ENCODE measurements around the gene NELL1. TPM values are rescaled to one million over a fixed set of nuclear protein-coding genes. Genes with fewer than 3 reads are reported as not detected.
"Not testable (repeated sequence)": the region's sequence is repeated elsewhere in the genome, so short reads cannot be mapped to it uniquely, and the experiment has no call there.

The NELL1 gene
- total RNA-seq, 1 donor from 2014 or later, result not detected

- TF ChIP-seq CTCF (IDR thresholded peaks at IDR 0.05), result no peak
- ChIA-PET POLR2A (no interaction called here), CTCF (no interaction called here)
- Mint-ChIP-seq H3K4me3 (no peak overlapping the region), H3K4me1 (no peaks in the 10 kb centered on the region), H3K9me3 (peaks cover under 1% of the 10 kb centered on the region), H3K36me3 (ENCODE audit: low read depth) (no peaks in the 10 kb centered on the region), H3K27ac (no peak overlapping the region), H3K27me3 (no peaks in the 10 kb centered on the region)
- intact Hi-C loops (cut with micrococcal nuclease), result no loop called here
- DNase-seq (no peak), ATAC-seq (ENCODE audit: low read depth) (no peak)
Measured at GRCh38 chr11:20844216-20844615, 174.8 kb downstream of the NELL1 start.

- POLR2A ChIA-PET, result no interaction called here
- Mint-ChIP-seq H3K9me3 (peaks cover 2% of the 10 kb centered on the region), H3K36me3 (ENCODE audit: low read depth) (no peaks in the 10 kb centered on the region), H3K27ac (no peak overlapping the region), H3K4me3 (no peak overlapping the region), H3K27me3 (no peaks in the 10 kb centered on the region), H3K4me1 (no peaks in the 10 kb centered on the region)
- no peak for ATAC-seq (ENCODE audit: low read depth)
- TF ChIP-seq CTCF (IDR thresholded peaks at IDR 0.05), result no peak
- CTCF ChIA-PET, result no interaction called here
- intact Hi-C loops (cut with micrococcal nuclease), result no loop called here
- DNase-seq, result no peak
Measured at GRCh38 chr11:20844630-20845029, 175.2 kb downstream of the NELL1 start.

- no peaks in the 10 kb centered on the region for H3K36me3 Mint-ChIP-seq (ENCODE audit: low read depth)
- H3K4me1 Mint-ChIP-seq, result no peaks in the 10 kb centered on the region
- H3K27me3 Mint-ChIP-seq, result no peaks in the 10 kb centered on the region
- POLR2A ChIA-PET, result no interaction called here
- CTCF ChIA-PET, result no interaction called here
- ATAC-seq (ENCODE audit: low read depth), result no peak
- intact Hi-C loops (cut with micrococcal nuclease), result no loop called here
- no peaks in the 10 kb centered on the region for H3K9me3 Mint-ChIP-seq
- no peak for DNase-seq
- no peak overlapping the region for H3K27ac Mint-ChIP-seq
- no peak overlapping the region for H3K4me3 Mint-ChIP-seq
- no peak for TF ChIP-seq CTCF (IDR thresholded peaks at IDR 0.05)
Measured at GRCh38 chr11:20854215-20854955, 185.0 kb downstream of the NELL1 start.

GRCh38 chr11:20861322-20861721, 191.9 kb downstream of the NELL1 start:
- ATAC-seq (ENCODE audit: low read depth) (no peak), DNase-seq (no peak)
- CTCF ChIA-PET, result no interaction called here
- Mint-ChIP-seq H3K4me1 (no peaks in the 10 kb centered on the region), H3K4me3 (no peak overlapping the region), H3K27me3 (no peaks in the 10 kb centered on the region), H3K36me3 (ENCODE audit: low read depth) (no peaks in the 10 kb centered on the region), H3K9me3 (no peaks in the 10 kb centered on the region), H3K27ac (no peak overlapping the region)
- POLR2A ChIA-PET, result no interaction called here
- TF ChIP-seq CTCF (IDR thresholded peaks at IDR 0.05), result no peak
- intact Hi-C loops (cut with micrococcal nuclease), result no loop called here

GRCh38 chr11:20862263-20862662, 192.9 kb downstream of the NELL1 start:
- not testable (repeated sequence) for H3K27ac Mint-ChIP-seq, H3K4me1 Mint-ChIP-seq

GRCh38 chr11:20864628-20865027, 195.2 kb downstream of the NELL1 start:
- H3K36me3 Mint-ChIP-seq (ENCODE audit: low read depth), result no peaks in the 10 kb centered on the region
- no peak overlapping the region for H3K4me3 Mint-ChIP-seq
- no peaks in the 10 kb centered on the region for H3K27me3 Mint-ChIP-seq
- H3K9me3 Mint-ChIP-seq, result no peaks in the 10 kb centered on the region
- no peak for TF ChIP-seq CTCF (IDR thresholded peaks at IDR 0.05)
- no peak for ATAC-seq (ENCODE audit: low read depth)
- no peak for DNase-seq
- H3K4me1 Mint-ChIP-seq, result no peaks in the 10 kb centered on the region
- ChIA-PET CTCF (no interaction called here), POLR2A (no interaction called here)
- H3K27ac Mint-ChIP-seq, result no peak overlapping the region
- intact Hi-C loops (cut with micrococcal nuclease), result no loop called here

More at GRCh38 chr11:20862263-20862662, 192.9 kb downstream of the NELL1 start:
- DNase-seq; intact Hi-C loops (cut with micrococcal nuclease); CTCF ChIA-PET; ATAC-seq (ENCODE audit: low read depth); H3K4me3 Mint-ChIP-seq; H3K27me3 Mint-ChIP-seq; H3K36me3 Mint-ChIP-seq (ENCODE audit: low read depth); H3K9me3 Mint-ChIP-seq; POLR2A ChIA-PET: not testable (repeated sequence)
